HEK293 (cell line): ENCODE results near the gene SHBG.

Source experiments
- CTCF ChIP-seq: fragments of 450-650 bp; formaldehyde crosslinking; IDR thresholded peaks from 2 replicates; pipeline ENCODE4 v1.5.1; 2016; ENCODE audit warnings: missing biosample characterization, missing genetic modification characterization
- INSM2 ChIP-seq: fragments of 450-650 bp; formaldehyde crosslinking; IDR thresholded peaks from 2 replicates; pipeline ENCODE4 v1.5.1; 2016; ENCODE audit warnings: missing biosample characterization, missing genetic modification characterization
- ZNF354C ChIP-seq: fragments of 450-650 bp; formaldehyde crosslinking; IDR thresholded peaks from 2 replicates; pipeline ENCODE4 v1.5.1; 2016; ENCODE audit warnings: missing biosample characterization, missing genetic modification characterization, low read depth, borderline replicate concordance
- ZNF391 ChIP-seq: fragments of 450-650 bp; formaldehyde crosslinking; IDR thresholded peaks from 2 replicates; pipeline ENCODE4 v1.5.1; 2016; ENCODE audit warnings: low read depth, missing biosample characterization, missing genetic modification characterization, borderline replicate concordance
- ZNF791 ChIP-seq: fragments of 450-650 bp; formaldehyde crosslinking; IDR thresholded peaks from 2 replicates; pipeline ENCODE4 v1.5.1; 2016; ENCODE audit warnings: missing biosample characterization, missing genetic modification characterization
- TF ChIP-seq, protein P1 (sequence below): fragments of 450-650 bp; formaldehyde crosslinking; IDR thresholded peaks from 2 replicates; pipeline ENCODE4 v1.5.1; 2016; ENCODE audit warnings: missing biosample characterization, missing genetic modification characterization

DNA sequence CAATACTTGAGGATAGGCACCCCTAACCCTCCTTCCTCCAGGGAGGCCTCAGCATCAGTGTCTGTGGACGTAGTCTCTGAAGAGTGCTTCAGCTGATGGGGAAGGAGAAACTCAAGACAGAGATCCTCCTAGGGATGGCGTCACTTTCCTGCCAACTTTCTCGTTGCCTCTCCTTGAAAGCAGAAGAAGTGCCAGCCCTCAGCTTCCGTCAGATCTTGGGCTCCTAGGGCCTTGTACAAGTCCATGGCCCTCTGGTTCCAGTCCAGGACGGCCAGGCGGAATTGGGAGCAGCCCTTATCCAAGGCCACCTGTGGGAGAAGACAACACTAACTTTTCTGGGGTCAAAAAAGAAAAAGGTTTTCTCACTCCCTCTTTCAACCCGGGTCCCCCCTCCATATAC, 3.6 kb upstream of the SHBG start:
- TF ChIP-seq INSM2 (tag by site-specific recombination): no peak
- TF ChIP-seq CTCF (tag by site-specific recombination): no peak
- TF ChIP-seq, protein P1, sequence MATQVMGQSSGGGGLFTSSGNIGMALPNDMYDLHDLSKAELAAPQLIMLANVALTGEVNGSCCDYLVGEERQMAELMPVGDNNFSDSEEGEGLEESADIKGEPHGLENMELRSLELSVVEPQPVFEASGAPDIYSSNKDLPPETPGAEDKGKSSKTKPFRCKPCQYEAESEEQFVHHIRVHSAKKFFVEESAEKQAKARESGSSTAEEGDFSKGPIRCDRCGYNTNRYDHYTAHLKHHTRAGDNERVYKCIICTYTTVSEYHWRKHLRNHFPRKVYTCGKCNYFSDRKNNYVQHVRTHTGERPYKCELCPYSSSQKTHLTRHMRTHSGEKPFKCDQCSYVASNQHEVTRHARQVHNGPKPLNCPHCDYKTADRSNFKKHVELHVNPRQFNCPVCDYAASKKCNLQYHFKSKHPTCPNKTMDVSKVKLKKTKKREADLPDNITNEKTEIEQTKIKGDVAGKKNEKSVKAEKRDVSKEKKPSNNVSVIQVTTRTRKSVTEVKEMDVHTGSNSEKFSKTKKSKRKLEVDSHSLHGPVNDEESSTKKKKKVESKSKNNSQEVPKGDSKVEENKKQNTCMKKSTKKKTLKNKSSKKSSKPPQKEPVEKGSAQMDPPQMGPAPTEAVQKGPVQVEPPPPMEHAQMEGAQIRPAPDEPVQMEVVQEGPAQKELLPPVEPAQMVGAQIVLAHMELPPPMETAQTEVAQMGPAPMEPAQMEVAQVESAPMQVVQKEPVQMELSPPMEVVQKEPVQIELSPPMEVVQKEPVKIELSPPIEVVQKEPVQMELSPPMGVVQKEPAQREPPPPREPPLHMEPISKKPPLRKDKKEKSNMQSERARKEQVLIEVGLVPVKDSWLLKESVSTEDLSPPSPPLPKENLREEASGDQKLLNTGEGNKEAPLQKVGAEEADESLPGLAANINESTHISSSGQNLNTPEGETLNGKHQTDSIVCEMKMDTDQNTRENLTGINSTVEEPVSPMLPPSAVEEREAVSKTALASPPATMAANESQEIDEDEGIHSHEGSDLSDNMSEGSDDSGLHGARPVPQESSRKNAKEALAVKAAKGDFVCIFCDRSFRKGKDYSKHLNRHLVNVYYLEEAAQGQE (tag by site-specific recombination): no peak
- TF ChIP-seq ZNF391: no peak
- TF ChIP-seq ZNF791 (tag by site-specific recombination): no peak
- no peak for TF ChIP-seq ZNF354C (tag by site-specific recombination)
